ENCODE measurements around the gene REEP5. TPM values are rescaled to one million over a fixed set of nuclear protein-coding genes. Genes with fewer than 3 reads are reported as not detected.

REEP5 gene
- total and polyA plus RNA-seq, 9 of the 15 experiments (the other 6 are each of a cell fraction or from before 2014, with no cell fraction given): 14.7 to 102 (median 36.0) TPM

- 5% methylated on average over 6 of the region's 6 CpGs for WGBS (ENCODE audit: insufficient coverage, low coverage, missing lambda C conversion rate)
- ChIA-PET CTCF (ENCODE audit: low intra/inter-chr PET ratio) (no interaction called here), POLR2A (interaction anchor here (1.0 to 1.9 kb wide), 5 partner anchors 9 to 56 kb away, joined by 4 to 8 read pairs (median 6); no protein-coding TSS in a partner anchor)
- H3K27me3 ChIP-seq (ENCODE audit: control insufficient read depth in 2 of 2, insufficient read depth in 2 of 2, low read length in 2 of 2): no peaks in the 10 kb centered on the region
- peaks cover 14% of the 10 kb centered on the region for H3K36me3 ChIP-seq (ENCODE audit: control insufficient read depth, insufficient read depth, low read length)
- H4K20me1 ChIP-seq (replicated peaks; ENCODE audit: control insufficient read depth, insufficient read depth, low read length): no peaks in the 10 kb centered on the region
- DNase-seq (ENCODE audit: extremely low read depth in 1 of 4, low spot score in 3 of 4) (peak in 1 of 4 experiments; percentile 32), FAIRE-seq (peak; percentile 52), ATAC-seq (no peak)
- no TSS peak for BruUV-seq (replicated peaks)
- peaks cover 16 to 18% of the 10 kb centered on the region in 2 experiments for H3K4me1 ChIP-seq (replicated peaks in 1 of 2; ENCODE audit: control insufficient read depth in 2 of 2, insufficient read depth in 2 of 2, low read length in 2 of 2)
- no peak overlapping the region for H3K4me3 ChIP-seq
- TF ChIP-seq BMI1 (IDR thresholded peaks at IDR 0.05; ENCODE audit: low read length) (no peak), SPI1 (IDR thresholded peaks at IDR 0.05; ENCODE audit: borderline replicate concordance, low read depth, low read length) (peak; percentile 83; the same call in 1 of the 2 replicates), CTBP1 (IDR thresholded peaks at IDR 0.05; ENCODE audit: borderline replicate concordance) (0 out of 2 replicates have a peak, but pooled peaks have one; percentile 35), ZNF263 (CRISPR knock-in tag; IDR thresholded peaks at IDR 0.05; ENCODE audit: borderline replicate concordance) (peak; percentile 86), C11orf30 (IDR thresholded peaks at IDR 0.05; ENCODE audit: low read depth) (no peak), E2F1 (CRISPR knock-in tag; IDR thresholded peaks at IDR 0.05) (0 out of 2 replicates have a peak, but pooled peaks have one; percentile 3), DPF2 (IDR thresholded peaks at IDR 0.05) (0 out of 2 replicates have a peak, but pooled peaks have one; percentile 18), CEBPB (tag; IDR thresholded peaks at IDR 0.05) (peak; percentile 44), SMARCE1 (IDR thresholded peaks at IDR 0.05) (0 out of 2 replicates have a peak, but pooled peaks have one; percentile 12)
- no peak overlapping the region for H3K27ac ChIP-seq (ENCODE audit: extremely low read depth, low read depth, low read length)
- H3K9me1 ChIP-seq (ENCODE audit: control insufficient read depth, insufficient read depth, low read length): no peaks in the 10 kb centered on the region
- intact Hi-C loops (cut with micrococcal nuclease): loop anchor here (2.0 to 5.0 kb wide), 3 partner anchors 181 to 373 kb away; no protein-coding TSS in a partner anchor
- peak overlapping the region; percentile 72 for H3K4me2 ChIP-seq (ENCODE audit: insufficient read depth, low read length)
- in situ Hi-C loops (cut with MboI): no loop called here
- H3K9ac ChIP-seq (ENCODE audit: insufficient read depth in 1 of 2, low read depth in 2 of 2, low read length in 2 of 2): peak overlapping the region in 1 of 2 experiments; percentile 16; a peak in 1 of 4 replicates
- H2AFZ ChIP-seq (ENCODE audit: low read depth, low read length): peak overlapping the region; percentile 85
- no peaks in the 10 kb centered on the region for H3K9me3 ChIP-seq (replicated peaks; ENCODE audit: control insufficient read depth, insufficient read depth, low read depth, low read length)
- H3K79me2 ChIP-seq (ENCODE audit: control insufficient read depth, insufficient read depth, low read length): peaks cover 21% of the 10 kb centered on the region
These were observed 1.3 kb upstream of the REEP5 start for GRCh38 chr5:112923148-112923917.
